Left renal pelvis (tissue), 4 donors: Measurements from ENCODE around the gene LMF2. TPM values are rescaled to one million over a fixed set of nuclear protein-coding genes. Genes with fewer than 3 reads are reported as not detected.
"Not testable (repeated sequence)": the region's sequence is repeated elsewhere in the genome, so short reads cannot be mapped to it uniquely, and the experiment has no call there.

Source experiments
- DNase-seq, 4 donors: peaks; one replicate each; pipeline ENCODE4 v3.0.0-alpha.2; 2013; ENCODE audit warnings: low read depth in 4 of 4, low spot score in 3 of 4
- polyA plus RNA-seq, 4 donors: library from polyadenylated mRNA; unstranded; fragments of 120-200 nt; gene quantifications; one replicate each; pipeline ENCODE4 v1.2.1, GENCODE V29; 2013; ENCODE audit not compliant: insufficient read length in 4 of 4

Gene LMF2, protein sequence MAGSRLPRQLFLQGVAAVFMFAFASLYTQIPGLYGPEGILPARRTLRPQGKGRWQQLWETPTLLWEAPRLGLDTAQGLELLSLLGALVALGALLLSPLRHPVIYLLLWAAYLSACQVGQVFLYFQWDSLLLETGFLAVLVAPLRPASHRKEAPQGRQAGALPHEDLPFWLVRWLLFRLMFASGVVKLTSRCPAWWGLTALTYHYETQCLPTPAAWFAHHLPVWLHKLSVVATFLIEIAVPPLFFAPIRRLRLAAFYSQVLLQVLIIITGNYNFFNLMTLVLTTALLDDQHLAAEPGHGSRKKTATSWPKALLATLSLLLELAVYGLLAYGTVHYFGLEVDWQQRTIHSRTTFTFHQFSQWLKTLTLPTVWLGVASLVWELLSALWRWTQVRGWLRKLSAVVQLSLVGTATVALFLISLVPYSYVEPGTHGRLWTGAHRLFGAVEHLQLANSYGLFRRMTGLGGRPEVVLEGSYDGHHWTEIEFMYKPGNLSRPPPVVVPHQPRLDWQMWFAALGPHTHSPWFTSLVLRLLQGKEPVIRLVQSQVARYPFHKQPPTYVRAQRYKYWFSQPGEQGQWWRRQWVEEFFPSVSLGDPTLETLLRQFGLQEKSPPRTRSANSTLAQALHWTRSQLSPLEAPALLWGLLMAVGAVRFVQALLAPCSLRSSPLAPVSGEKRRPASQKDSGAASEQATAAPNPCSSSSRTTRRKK
- polyA plus RNA-seq = 10 to 100 TPM; 34.7 to 68.3 (median 42.0) TPM

DNA sequence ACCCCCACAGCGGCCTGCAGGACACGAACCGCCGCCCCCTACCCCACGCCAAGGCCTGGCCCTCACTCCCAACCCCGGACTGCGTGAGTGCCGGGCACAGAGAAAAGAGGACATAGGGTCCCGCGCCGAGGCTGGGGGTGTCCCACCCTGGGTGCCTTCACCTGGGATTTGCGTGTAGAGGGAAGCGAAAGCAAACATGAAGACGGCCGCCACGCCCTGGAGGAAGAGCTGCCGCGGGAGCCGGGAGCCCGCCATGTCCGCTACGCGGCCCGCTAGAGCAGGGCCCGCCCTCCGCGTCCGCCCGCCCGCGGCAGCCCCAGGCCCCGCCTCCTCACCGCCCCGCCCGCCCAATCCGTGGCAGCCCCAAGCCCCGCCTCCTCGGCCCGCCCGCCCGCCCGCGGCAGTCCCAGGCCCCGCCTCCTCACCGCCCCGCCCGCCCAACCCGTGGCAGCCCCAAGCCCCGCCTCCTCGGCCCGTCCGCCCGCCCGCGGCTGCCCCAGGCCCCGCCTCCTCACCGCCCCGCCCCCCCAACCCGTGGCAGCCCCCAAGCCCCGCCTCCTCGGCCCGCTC lies at the start of gene LMF2:
Gene LMF2 (minus strand): TSS at position 282 of the 570 bp plus-strand sequence. CDS start 27 bp downstream, at position 255.
- DNase-seq = no peak

- DNase-seq = no peak
Measured at GRCh38 chr22:50556703-50557102, 49.2 kb upstream of the LMF2 start.

DNA sequence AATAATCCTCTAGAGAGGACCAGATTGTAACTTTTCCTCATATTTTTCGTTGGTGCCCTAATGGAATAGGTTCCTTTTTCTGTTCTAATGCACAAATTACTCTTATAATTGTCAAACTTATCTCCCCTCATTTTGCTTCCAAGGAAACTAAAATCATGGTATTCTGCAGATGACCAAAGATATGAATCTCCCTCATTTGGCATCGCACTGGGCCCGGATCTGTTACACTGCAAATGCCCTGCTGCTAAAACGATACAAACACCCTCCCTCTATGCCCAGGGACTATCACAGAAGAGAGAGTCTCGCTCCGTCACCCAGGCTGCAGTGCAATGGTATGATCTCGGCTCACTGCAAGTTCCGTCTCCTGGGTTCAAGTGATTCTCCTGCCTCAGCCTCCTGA lies 45.8 kb upstream of the LMF2 start:
- DNase-seq = no peak

DNA sequence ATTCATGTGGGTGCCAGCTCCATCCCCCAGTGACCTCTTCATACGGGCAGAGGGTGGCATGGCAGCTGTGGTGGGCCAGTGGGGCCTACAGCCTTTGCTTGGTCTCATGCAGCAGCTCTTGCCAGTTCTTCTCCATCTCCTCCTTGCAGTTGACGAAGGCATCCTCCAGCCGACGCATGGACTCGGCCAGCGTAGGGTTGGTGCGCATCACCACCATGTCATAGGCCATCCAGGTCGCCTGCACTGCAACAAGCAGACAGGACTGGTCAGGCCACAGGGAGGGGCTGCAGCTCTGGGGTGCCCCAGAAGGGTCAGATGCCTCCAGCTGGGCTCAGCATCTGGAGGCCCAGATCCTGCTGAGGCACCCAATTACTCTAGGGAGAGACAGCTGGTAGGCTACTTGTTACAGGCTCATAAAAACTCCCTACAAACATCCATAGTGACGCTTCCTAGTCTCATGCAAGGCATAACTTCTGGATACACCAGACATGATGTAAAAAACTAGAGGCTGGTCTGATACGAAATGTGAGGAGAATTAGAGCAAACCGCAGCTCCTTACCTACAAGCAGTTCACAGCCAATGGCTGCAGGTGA lies 43.8 kb upstream of the LMF2 start:
- no peak for DNase-seq

DNA sequence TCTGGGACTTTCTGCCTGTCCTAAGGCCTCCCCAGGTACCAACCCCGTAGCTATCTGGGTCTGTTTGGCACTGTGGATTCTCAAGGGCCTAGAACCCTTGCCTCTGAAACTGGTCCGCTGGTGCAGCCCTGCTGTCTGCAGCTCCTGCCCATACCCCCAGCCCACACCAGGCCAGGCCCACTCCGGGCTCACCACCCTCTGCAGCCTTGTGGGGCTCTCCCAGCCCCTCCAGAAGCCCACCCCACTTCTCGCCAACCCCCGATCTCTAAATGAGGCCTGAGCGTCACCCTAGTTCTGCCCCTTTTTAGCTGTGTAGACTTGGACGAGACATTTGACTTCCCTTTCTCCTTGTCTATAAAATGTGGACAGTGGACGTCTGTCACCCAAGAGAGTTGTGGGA lies 42.9 kb upstream of the LMF2 start:
- DNase-seq = no peak

DNA sequence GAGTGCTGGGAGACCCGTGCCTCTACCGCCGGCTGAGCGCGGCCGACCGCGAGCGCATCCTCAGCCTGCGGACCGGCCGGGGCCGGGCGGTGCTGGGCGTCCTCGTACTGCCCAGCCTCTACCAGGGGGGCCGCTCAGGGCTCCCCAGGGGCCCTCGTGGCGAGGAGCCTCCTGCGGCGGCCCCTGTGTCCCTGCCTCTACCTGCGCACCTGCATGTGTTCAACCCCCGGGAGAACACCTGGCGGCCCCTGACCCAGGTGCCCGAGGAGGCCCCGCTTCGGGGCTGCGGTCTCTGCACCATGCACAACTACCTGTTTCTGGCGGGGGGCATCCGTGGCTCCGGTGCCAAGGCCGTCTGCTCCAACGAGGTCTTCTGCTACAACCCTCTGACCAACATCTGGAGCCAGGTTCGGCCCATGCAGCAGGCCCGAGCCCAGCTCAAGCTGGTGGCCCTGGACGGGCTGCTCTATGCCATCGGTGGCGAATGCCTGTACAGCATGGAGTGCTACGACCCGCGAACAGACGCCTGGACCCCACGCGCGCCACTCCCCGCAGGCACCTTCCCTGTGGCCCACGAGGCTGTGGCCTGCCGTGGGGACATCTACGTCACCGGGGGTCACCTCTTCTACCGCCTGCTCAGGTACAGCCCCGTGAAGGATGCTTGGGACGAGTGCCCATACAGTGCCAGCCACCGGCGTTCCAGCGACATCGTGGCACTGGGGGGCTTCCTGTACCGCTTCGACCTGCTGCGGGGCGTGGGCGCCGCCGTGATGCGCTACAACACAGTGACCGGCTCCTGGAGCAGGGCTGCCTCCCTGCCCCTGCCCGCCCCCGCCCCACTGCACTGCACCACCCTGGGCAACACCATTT lies 41.7 kb upstream of the LMF2 start:
- DNase-seq = no peak

- no peak for DNase-seq
Measured at GRCh38 chr22:50548040-50548920, 40.8 kb upstream of the LMF2 start.

DNA sequence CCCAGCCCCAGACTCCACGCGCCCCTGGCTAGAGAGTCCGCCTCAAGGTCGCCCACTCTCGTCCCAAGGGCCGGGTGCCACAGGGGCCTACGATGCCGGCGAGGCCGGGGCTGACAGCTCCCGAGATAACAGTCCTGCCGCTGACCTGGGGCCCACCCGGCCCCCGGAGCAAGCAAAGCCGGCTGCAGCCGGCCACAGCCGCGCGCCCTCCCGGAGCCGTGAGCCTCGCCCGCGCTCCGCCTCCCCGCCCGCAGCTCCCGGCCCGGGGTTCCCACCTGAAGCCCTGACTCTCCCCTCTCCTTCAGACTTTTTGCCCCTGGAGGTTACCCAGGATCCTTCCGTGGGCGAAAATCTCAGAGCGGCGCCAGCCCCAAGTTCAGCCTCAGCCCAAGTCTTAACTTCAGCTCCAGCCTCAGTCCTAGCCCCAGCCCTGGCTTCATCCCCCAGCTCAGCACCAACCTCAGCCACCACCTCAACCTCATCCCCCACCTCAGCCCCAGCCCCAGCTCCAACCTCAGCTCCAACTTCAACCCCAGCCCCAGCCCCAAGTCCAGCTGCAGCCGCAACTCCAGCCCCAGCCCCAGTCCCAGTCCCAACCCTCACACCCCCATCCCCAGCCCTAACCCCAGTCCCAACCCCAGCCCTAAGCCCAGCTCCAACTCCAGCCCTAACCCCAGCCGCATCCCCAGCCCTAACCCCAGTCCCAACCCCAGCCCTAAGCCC lies 39.9 kb upstream of the LMF2 start:
- DNase-seq = no peak

- no peak for DNase-seq
Measured at GRCh38 chr22:50546326-50547262, 39.1 kb upstream of the LMF2 start.

- no peak for DNase-seq
Measured at GRCh38 chr22:50545522-50546325, 38.2 kb upstream of the LMF2 start, which contains the start of gene KLHDC7B. Gene KLHDC7B, plus strand, starts transcription at chr22:50545899. Its CDS starts 345 bp downstream, at chr22:50546244.

GRCh38 chr22:50544746-50545253 lies 37.3 kb upstream of the LMF2 start:
- DNase-seq = no peak

DNA sequence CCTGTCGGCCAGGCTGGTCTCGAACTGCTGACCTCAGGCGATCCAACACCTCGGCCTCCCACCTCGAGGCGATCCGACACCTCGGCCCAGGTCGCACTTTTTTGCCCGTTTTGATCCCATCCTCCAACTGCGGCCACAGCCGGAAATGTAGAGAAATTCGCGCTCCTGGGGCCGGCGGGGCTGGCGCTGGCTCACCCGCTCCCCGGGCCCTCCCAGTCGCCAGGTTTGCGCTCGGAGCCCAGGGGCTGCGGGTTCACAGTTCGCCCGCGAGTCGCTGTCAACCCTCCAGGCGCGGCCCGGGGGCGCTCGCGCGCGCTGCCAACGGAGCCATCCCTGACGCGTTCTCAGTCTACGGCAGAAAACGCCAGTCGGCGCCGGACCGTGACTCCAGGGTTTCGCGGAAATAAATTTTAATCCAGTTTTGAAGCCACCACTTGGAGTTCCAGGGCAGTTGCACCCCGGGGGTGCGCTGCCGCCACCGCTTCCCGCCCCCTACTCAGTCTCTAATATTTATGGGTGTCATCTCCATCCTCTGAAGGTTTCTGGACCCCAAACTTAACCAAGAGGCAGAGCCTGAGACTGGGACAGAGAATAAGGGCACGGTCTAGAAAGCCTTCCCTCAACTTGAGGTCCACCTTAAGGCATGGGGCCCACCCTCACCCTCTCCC lies 36.7 kb upstream of the LMF2 start:
- DNase-seq = no peak

GRCh38 chr22:50542416-50542927 lies 35.0 kb upstream of the LMF2 start:
- no peak for DNase-seq

GRCh38 chr22:50541667-50542026 lies 34.1 kb upstream of the LMF2 start:
- not testable (repeated sequence) for DNase-seq

GRCh38 chr22:50540381-50540780 lies 32.9 kb upstream of the LMF2 start:
- no peak for DNase-seq

GRCh38 chr22:50537765-50538164 lies 30.3 kb upstream of the LMF2 start:
- no peak for DNase-seq
